HCT116 (cell line): ENCODE measurements around the gene ABHD12. TPM values are rescaled to one million over a fixed set of nuclear protein-coding genes. Genes with fewer than 3 reads are reported as not detected.

Experiments
- ATAC-seq: fragments of 200-7000 bp; cut with Tn5 transposase; 2 replicates; pipeline ENCODE4 v1.9.1; 2020; ENCODE audit warnings: mild to moderate bottlenecking, moderate library complexity
- BruUV-seq: library from RNA; stranded (reverse); fragments of 400-500 nt; replicated peaks from 2 replicates; lab custom pipeline; 2021; lab: Mats Ljungman, UMichigan
- CTCF ChIA-PET: fragments of 300-600 bp; sonication (Branson Sonifier 250); formaldehyde crosslinking; loops from one replicate; lab custom pipeline; 2021; ENCODE audit warnings: antibody characterized with exemption; lab: Charles Lee
- POLR2A ChIA-PET: fragments of 300-600, 350-600 bp; sonication (Branson Sonifier 250); formaldehyde crosslinking; loops from one replicate; lab custom pipeline; 2021; ENCODE audit warnings: antibody characterized with exemption; lab: Charles Lee
- RAD21 ChIA-PET, 2 experiments: fragments of 300-600 bp; sonication (Branson Sonifier 250); formaldehyde crosslinking; loops; one replicate each; lab custom pipeline; 2023; ENCODE audit warnings: low total read pairs in 2 of 2; ENCODE audit not compliant: uncharacterized antibody in 2 of 2, unreplicated experiment in 2 of 2, low non-redundant PET in 1 of 2; lab: Charles Lee
- DNase-seq: peaks from one replicate; pipeline ENCODE4 v3.0.0-alpha.2; 2010; ENCODE audit warnings: low read depth, low spot score
- H2AFZ ChIP-seq: fragments of 200-600 bp; shearing (Covaris generic), sonication (generic); 2 replicates; pipeline ENCODE4 v1.6.1; 2017; ENCODE audit warnings: low read depth, mixed run types, mixed read lengths, antibody characterized with exemption, low read length; ENCODE audit not compliant: poor library complexity, severe bottlenecking
- H3K27ac ChIP-seq: 2 replicates; pipeline ENCODE4 v1.5.1; 2012; ENCODE audit warnings: low read depth, low read length
- H3K27me3 ChIP-seq: fragments of 200-600 bp; sonication (generic); 2 replicates; pipeline ENCODE4 v1.6.1; 2016; ENCODE audit warnings: mixed run types, low read length, mixed read lengths; ENCODE audit not compliant: insufficient read depth
- H3K36me3 ChIP-seq, 2 experiments: fragments of 200-500 bp in 1 of 2; fragments of 200-600 bp in 1 of 2; sonication (Bioruptor generic) in 1 of 2; sonication (generic) in 1 of 2; 2 replicates each; pipeline versions ENCODE4 v1.5.1 to v1.6.1; 2014 to 2016; ENCODE audit warnings: low read length in 2 of 2, inconsistent platforms in 1 of 2, mixed read lengths in 1 of 2, mixed run types in 1 of 2; ENCODE audit not compliant: insufficient read depth in 2 of 2, control insufficient read depth in 1 of 2
- H3K4me1 ChIP-seq, 2 experiments: fragments of 200-600 bp in 1 of 2; sonication (generic) in 1 of 2; 2 replicates each; pipeline versions ENCODE4 v1.5.1 to v1.6.1; 2012 to 2017; ENCODE audit warnings: low read length in 2 of 2, inconsistent platforms in 1 of 2, mild to moderate bottlenecking in 1 of 2, mixed read lengths in 1 of 2, mixed run types in 1 of 2, moderate library complexity in 1 of 2; ENCODE audit not compliant: insufficient read depth in 2 of 2, control insufficient read depth in 1 of 2
- H3K4me2 ChIP-seq: fragments of 200-600 bp; sonication (generic); 2 replicates; pipeline ENCODE4 v1.6.1; 2017; ENCODE audit warnings: mixed run types, low read length, mixed read lengths
- H3K4me3 ChIP-seq, 2 experiments: fragments of 200-600 bp in 1 of 2; sonication (generic) in 1 of 2; replicated peaks in 1 of 2; 2 replicates each; pipeline ENCODE4 v1.5.1; 2011 to 2016; ENCODE audit warnings: low read length in 2 of 2, control low read depth in 1 of 2, low read depth in 1 of 2, mild to moderate bottlenecking in 1 of 2, mixed read lengths in 1 of 2, mixed run types in 1 of 2
- H3K79me2 ChIP-seq: fragments of 200-600 bp; sonication (generic); 2 replicates; pipeline ENCODE4 v1.6.1; 2017; ENCODE audit warnings: mild to moderate bottlenecking, mixed run types, low read length, moderate library complexity, mixed read lengths; ENCODE audit not compliant: insufficient read depth
- H3K9ac ChIP-seq: fragments of 200-600 bp; sonication (generic); 2 replicates; pipeline ENCODE4 v1.6.1; 2016; ENCODE audit warnings: low read length, mixed read lengths
- H3K9me2 ChIP-seq: fragments of 200-600 bp; sonication (generic), shearing (Covaris generic); 2 replicates; pipeline ENCODE4 v1.6.1; 2017; ENCODE audit warnings: mixed run types, mild to moderate bottlenecking, moderate library complexity; ENCODE audit not compliant: insufficient read depth
- H3K9me3 ChIP-seq, 2 experiments: fragments of 200-500 bp in 1 of 2; fragments of 200-600 bp in 1 of 2; sonication (Bioruptor generic) in 1 of 2; sonication (generic) in 1 of 2; 2 replicates each; pipeline ENCODE4 v1.6.1; 2014 to 2017; ENCODE audit warnings: low read length in 2 of 2, mixed read lengths in 2 of 2, inconsistent platforms in 1 of 2, low read depth in 1 of 2, mild to moderate bottlenecking in 1 of 2, mixed run types in 1 of 2, moderate library complexity in 1 of 2; ENCODE audit not compliant: control insufficient read depth in 1 of 2, insufficient read depth in 1 of 2
- H4K20me1 ChIP-seq: fragments of 200-600 bp; sonication (generic), shearing (Covaris generic); 2 replicates; pipeline ENCODE4 v1.6.1; 2017; ENCODE audit warnings: mixed run types, mild to moderate bottlenecking, moderate library complexity; ENCODE audit not compliant: insufficient read depth
- CBX3 ChIP-seq: IDR thresholded peaks from 2 replicates; pipeline ENCODE4 v1.6.1; 2012; ENCODE audit warnings: low read depth
- ELF1 ChIP-seq: IDR thresholded peaks from 2 replicates; pipeline ENCODE4 v1.6.1; 2012; ENCODE audit warnings: low read depth, borderline replicate concordance
- EZH2 ChIP-seq: fragments of 200-600 bp; sonication (generic); IDR thresholded peaks from 2 replicates; pipeline ENCODE4 v1.6.1; 2017; ENCODE audit warnings: antibody characterized with exemption, mixed run types
- EZH2phosphoT487 ChIP-seq: fragments of 200-600 bp; IDR thresholded peaks from 2 replicates; pipeline ENCODE4 v1.6.1; 2018; ENCODE audit warnings: antibody characterized with exemption, borderline replicate concordance
- FOSL1 ChIP-seq: IDR thresholded peaks from 2 replicates; pipeline ENCODE4 v1.6.1; 2012; ENCODE audit warnings: low read depth
- JUND ChIP-seq: IDR thresholded peaks from 2 replicates; pipeline ENCODE4 v1.6.1; 2012
- POLR2A ChIP-seq: IDR thresholded peaks from 2 replicates; pipeline ENCODE4 v1.7.0; 2011; ENCODE audit warnings: borderline replicate concordance; ENCODE audit not compliant: insufficient read depth, insufficient read length; ENCODE audit errors: extremely low read depth
- POLR2AphosphoS5 ChIP-seq: IDR thresholded peaks from 2 replicates; pipeline ENCODE4 v1.6.1; 2011; ENCODE audit warnings: mild to moderate bottlenecking, low read depth, low read length, moderate library complexity
- SIN3A ChIP-seq: IDR thresholded peaks from 2 replicates; pipeline ENCODE4 v1.6.1; 2012; ENCODE audit warnings: low read depth
- SRF ChIP-seq: IDR thresholded peaks from 2 replicates; pipeline ENCODE4 v1.6.1; 2012; ENCODE audit warnings: low read depth
- TCF7L2 ChIP-seq: IDR thresholded peaks from 2 replicates; pipeline ENCODE4 v1.7.0; 2011; ENCODE audit warnings: borderline replicate concordance, inconsistent platforms; ENCODE audit not compliant: insufficient read depth, insufficient read length; ENCODE audit errors: extremely low read depth
- YY1 ChIP-seq: IDR thresholded peaks from 2 replicates; pipeline ENCODE4 v1.6.1; 2011; ENCODE audit warnings: low read length, low read depth, moderate library complexity, mild to moderate bottlenecking; ENCODE audit not compliant: insufficient replicate concordance; ENCODE audit errors: extremely low read depth
- ZFX ChIP-seq: fragments of 450-650 bp; IDR thresholded peaks from 2 replicates; pipeline ENCODE4 v1.6.1; 2017
- ZNF274 ChIP-seq: fragments of 200-500 bp; sonication (Bioruptor generic); IDR thresholded peaks from 2 replicates; pipeline ENCODE4 v1.6.1; 2014; ENCODE audit warnings: mild to moderate bottlenecking, low read depth, low read length, inconsistent platforms
- intact Hi-C: fragments of 100-400 bp; cut with micrococcal nuclease; formaldehyde crosslinking; loops from 2 replicates; pipeline ENCODE4 v1.10.0; 2022
- total RNA-seq: library from RNA; stranded (reverse); gene quantifications from one replicate; pipeline ENCODE4 v1.2.1, GENCODE V29; 2021; ENCODE audit not compliant: unreplicated experiment
- TF ChIP-seq, protein P1 (sequence below): IDR thresholded peaks from 2 replicates; pipeline ENCODE4 v1.6.1; 2012
- TF ChIP-seq, protein P2 (sequence below): IDR thresholded peaks from 2 replicates; pipeline ENCODE4 v1.6.1; 2011; ENCODE audit warnings: mild to moderate bottlenecking, low read length, moderate library complexity; ENCODE audit not compliant: insufficient replicate concordance; ENCODE audit errors: extremely low read depth
- TF ChIP-seq, protein P3 (sequence below), 3 experiments: fragments of 200-600 bp in 1 of 3; sonication (generic) in 1 of 3; IDR thresholded peaks in 2 of 3; conservative IDR thresholded peaks in 1 of 3; 2 replicates each; pipeline ENCODE4 v1.5.1; 2012 to 2017; ENCODE audit warnings: low read depth in 2 of 3, low read length in 2 of 3, antibody characterized with exemption in 1 of 3, borderline replicate concordance in 1 of 3, control low read depth in 1 of 3, mild to moderate bottlenecking in 1 of 3, mixed read lengths in 1 of 3, mixed run types in 1 of 3, moderate library complexity in 1 of 3; ENCODE audit not compliant: insufficient read depth in 1 of 3
- TF ChIP-seq, protein P4 (sequence below): IDR thresholded peaks from 2 replicates; pipeline ENCODE4 v1.6.1; 2012
- TF ChIP-seq, protein P5 (sequence below): IDR thresholded peaks from 2 replicates; pipeline ENCODE4 v1.6.1; 2012; ENCODE audit warnings: low read depth

The ABHD12 gene
- total RNA-seq, 1 experiment from 2014 or later = 31.7 TPM

DNA sequence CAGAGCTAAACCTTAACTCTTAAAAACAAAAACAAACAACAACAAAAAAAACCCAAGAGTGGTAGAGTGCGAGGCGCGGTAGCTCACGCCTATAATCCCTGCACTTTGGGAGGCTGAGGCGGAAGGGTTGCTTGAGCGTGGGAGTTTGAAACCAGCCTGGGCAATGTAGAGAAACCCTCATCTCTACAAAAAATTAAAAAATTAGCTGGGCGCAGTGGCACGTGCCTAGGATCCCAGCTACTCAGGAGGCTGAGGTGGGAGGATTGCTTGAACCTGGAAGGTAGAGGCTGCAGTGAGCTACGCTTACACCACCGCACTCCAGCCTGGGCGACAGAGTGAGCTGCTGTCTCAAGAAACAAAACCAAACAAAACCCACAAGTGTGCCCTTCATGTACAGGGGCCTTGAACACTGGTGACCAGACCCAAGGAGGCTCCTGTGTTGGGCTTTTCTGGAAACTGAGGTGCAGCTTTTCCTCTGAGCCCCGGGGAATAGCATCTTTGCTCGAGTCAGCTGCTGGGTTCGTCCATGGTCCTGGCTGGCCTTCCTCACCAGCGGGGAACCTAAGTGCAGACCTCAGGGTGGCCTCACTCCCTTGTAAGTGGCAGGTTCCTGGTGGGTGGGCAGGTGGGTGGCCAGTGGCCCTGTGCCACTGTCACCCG, 102.9 kb downstream of the ABHD12 start:
- Histone ChIP-seq H3K9me2 (no peaks in the 10 kb centered on the region), H3K4me3 (no peak overlapping the region), H3K27me3 (no peaks in the 10 kb centered on the region), H3K9ac (no peak overlapping the region), H3K27ac (no peak overlapping the region), H3K36me3 (peaks cover 6 to 10% of the 10 kb centered on the region in 2 experiments; a peak in 3 of 4 replicates), H2AFZ (no peak overlapping the region), H3K79me2 (no peaks in the 10 kb centered on the region), H4K20me1 (no peaks in the 10 kb centered on the region), H3K9me3 (no peaks in the 10 kb centered on the region), H3K4me2 (no peak overlapping the region), H3K4me1 (no peaks in the 10 kb centered on the region)
- POLR2A ChIA-PET = no interaction called here
- TF ChIP-seq EZH2phosphoT487 (no peak), JUND (no peak), SIN3A (no peak), SRF (no peak), YY1 (no peak), FOSL1 (no peak), EZH2 (no peak), CBX3 (no peak), TCF7L2 (no peak), ZNF274 (no peak), ELF1 (no peak), ZFX (no peak), POLR2AphosphoS5 (no peak), POLR2A (no peak)
- TF ChIP-seq, protein P1, sequence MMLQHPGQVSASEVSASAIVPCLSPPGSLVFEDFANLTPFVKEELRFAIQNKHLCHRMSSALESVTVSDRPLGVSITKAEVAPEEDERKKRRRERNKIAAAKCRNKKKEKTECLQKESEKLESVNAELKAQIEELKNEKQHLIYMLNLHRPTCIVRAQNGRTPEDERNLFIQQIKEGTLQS = no peak
- TF ChIP-seq, protein P2, sequence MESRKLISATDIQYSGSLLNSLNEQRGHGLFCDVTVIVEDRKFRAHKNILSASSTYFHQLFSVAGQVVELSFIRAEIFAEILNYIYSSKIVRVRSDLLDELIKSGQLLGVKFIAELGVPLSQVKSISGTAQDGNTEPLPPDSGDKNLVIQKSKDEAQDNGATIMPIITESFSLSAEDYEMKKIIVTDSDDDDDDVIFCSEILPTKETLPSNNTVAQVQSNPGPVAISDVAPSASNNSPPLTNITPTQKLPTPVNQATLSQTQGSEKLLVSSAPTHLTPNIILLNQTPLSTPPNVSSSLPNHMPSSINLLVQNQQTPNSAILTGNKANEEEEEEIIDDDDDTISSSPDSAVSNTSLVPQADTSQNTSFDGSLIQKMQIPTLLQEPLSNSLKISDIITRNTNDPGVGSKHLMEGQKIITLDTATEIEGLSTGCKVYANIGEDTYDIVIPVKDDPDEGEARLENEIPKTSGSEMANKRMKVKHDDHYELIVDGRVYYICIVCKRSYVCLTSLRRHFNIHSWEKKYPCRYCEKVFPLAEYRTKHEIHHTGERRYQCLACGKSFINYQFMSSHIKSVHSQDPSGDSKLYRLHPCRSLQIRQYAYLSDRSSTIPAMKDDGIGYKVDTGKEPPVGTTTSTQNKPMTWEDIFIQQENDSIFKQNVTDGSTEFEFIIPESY = no peak
- TF ChIP-seq, protein P3, sequence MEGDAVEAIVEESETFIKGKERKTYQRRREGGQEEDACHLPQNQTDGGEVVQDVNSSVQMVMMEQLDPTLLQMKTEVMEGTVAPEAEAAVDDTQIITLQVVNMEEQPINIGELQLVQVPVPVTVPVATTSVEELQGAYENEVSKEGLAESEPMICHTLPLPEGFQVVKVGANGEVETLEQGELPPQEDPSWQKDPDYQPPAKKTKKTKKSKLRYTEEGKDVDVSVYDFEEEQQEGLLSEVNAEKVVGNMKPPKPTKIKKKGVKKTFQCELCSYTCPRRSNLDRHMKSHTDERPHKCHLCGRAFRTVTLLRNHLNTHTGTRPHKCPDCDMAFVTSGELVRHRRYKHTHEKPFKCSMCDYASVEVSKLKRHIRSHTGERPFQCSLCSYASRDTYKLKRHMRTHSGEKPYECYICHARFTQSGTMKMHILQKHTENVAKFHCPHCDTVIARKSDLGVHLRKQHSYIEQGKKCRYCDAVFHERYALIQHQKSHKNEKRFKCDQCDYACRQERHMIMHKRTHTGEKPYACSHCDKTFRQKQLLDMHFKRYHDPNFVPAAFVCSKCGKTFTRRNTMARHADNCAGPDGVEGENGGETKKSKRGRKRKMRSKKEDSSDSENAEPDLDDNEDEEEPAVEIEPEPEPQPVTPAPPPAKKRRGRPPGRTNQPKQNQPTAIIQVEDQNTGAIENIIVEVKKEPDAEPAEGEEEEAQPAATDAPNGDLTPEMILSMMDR (IDR thresholded peaks at IDR 0.05 in 2 of 3, conservative IDR thresholded peaks at IDR 0.05 in 1 of 3; ENCODE audit: borderline replicate concordance in 1 of 3, insufficient read depth in 1 of 3, low read depth in 2 of 3, low read length in 2 of 3) = no peak
- TF ChIP-seq, protein P4, sequence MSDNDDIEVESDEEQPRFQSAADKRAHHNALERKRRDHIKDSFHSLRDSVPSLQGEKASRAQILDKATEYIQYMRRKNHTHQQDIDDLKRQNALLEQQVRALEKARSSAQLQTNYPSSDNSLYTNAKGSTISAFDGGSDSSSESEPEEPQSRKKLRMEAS = no peak
- TF ChIP-seq, protein P5, sequence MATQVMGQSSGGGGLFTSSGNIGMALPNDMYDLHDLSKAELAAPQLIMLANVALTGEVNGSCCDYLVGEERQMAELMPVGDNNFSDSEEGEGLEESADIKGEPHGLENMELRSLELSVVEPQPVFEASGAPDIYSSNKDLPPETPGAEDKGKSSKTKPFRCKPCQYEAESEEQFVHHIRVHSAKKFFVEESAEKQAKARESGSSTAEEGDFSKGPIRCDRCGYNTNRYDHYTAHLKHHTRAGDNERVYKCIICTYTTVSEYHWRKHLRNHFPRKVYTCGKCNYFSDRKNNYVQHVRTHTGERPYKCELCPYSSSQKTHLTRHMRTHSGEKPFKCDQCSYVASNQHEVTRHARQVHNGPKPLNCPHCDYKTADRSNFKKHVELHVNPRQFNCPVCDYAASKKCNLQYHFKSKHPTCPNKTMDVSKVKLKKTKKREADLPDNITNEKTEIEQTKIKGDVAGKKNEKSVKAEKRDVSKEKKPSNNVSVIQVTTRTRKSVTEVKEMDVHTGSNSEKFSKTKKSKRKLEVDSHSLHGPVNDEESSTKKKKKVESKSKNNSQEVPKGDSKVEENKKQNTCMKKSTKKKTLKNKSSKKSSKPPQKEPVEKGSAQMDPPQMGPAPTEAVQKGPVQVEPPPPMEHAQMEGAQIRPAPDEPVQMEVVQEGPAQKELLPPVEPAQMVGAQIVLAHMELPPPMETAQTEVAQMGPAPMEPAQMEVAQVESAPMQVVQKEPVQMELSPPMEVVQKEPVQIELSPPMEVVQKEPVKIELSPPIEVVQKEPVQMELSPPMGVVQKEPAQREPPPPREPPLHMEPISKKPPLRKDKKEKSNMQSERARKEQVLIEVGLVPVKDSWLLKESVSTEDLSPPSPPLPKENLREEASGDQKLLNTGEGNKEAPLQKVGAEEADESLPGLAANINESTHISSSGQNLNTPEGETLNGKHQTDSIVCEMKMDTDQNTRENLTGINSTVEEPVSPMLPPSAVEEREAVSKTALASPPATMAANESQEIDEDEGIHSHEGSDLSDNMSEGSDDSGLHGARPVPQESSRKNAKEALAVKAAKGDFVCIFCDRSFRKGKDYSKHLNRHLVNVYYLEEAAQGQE = no peak
- intact Hi-C loops = no loop called here
- no peak for ATAC-seq
- no TSS peak for BruUV-seq
- CTCF ChIA-PET = no interaction called here
- RAD21 ChIA-PET = no interaction called here
- no peak for DNase-seq
